HepG2 (cell line): ENCODE measurements around the gene RAI14. TPM values are rescaled to one million over a fixed set of nuclear protein-coding genes. Genes with fewer than 3 reads are reported as not detected.
A peak's percentile ranks its signal among the peaks of the same experiment; 100 is the strongest.

Experiments used
- ATAC-seq: fragments of 200-7000 bp; cut with Tn5 transposase; 3 replicates; pipeline ENCODE4 v1.9.1; 2020; ENCODE audit warnings: mild to moderate bottlenecking, moderate library complexity
- BruUV-seq: library from RNA; stranded (reverse); fragments of 400-500 nt; replicated peaks from 2 replicates; lab custom pipeline; 2021; lab: Mats Ljungman, UMichigan
- CTCF ChIA-PET: fragments of 300-600 bp; formaldehyde crosslinking; extraction: SDS; loops from one replicate; lab custom pipeline; 2021; ENCODE audit warnings: low total read pairs, inconsistent platforms, low intra/inter-chr PET ratio; lab: Yijun Ruan, JAX
- POLR2A ChIA-PET: fragments of 350-600 bp; sonication (Branson Sonifier 250); formaldehyde crosslinking; loops from one replicate; lab custom pipeline; 2020; ENCODE audit warnings: antibody characterized with exemption, inconsistent platforms; lab: Yijun Ruan, JAX
- DNase-seq: peaks from one replicate; pipeline ENCODE4 v3.0.0-alpha.2; 2015; ENCODE audit warnings: low spot score
- FAIRE-seq: peaks from 3 replicates; lab custom pipeline; 2011; peaks lifted over from hg19 to GRCh38; lab: Jason Lieb, UNC
- H2AFZ ChIP-seq: one replicate; pipeline ENCODE4 v1.6.1; 2011; ENCODE audit warnings: low read length, inconsistent platforms
- H3K27ac ChIP-seq: fragments of 300-600 bp; 3 replicates; pipeline ENCODE4 v1.8.0; 2011; ENCODE audit warnings: mixed run types, mild to moderate bottlenecking, mixed read lengths, low read length, inconsistent platforms; ENCODE audit not compliant: insufficient read depth; ENCODE audit errors: extremely low read length
- H3K27me3 ChIP-seq, 2 experiments: fragments of 200-600 bp in 1 of 2; 2 replicates in 1 of 2; 3 replicates in 1 of 2; pipeline versions ENCODE4 v1.6.0 to v1.8.0; 2011; ENCODE audit warnings: low read length in 2 of 2, mild to moderate bottlenecking in 2 of 2, moderate library complexity in 2 of 2, inconsistent platforms in 1 of 2; ENCODE audit not compliant: insufficient read depth in 2 of 2, control insufficient read depth in 1 of 2
- H3K36me3 ChIP-seq, 2 experiments: fragments of 200-600 bp in 1 of 2; replicated peaks in 1 of 2; 2 replicates in 1 of 2; 3 replicates in 1 of 2; pipeline versions ENCODE4 v1.5.1 to v1.8.0; 2011; ENCODE audit warnings: low read length in 2 of 2, inconsistent platforms in 1 of 2; ENCODE audit not compliant: insufficient read depth in 2 of 2, control insufficient read depth in 1 of 2
- H3K4me1 ChIP-seq: 2 replicates; pipeline ENCODE4 v1.5.1; 2012; ENCODE audit warnings: low read length, inconsistent platforms; ENCODE audit not compliant: insufficient read depth
- H3K4me2 ChIP-seq: 2 replicates; pipeline ENCODE4 v1.6.0; 2011; ENCODE audit warnings: low read depth, low read length, inconsistent platforms
- H3K4me3 ChIP-seq, 3 experiments: fragments of 200-600 bp in 1 of 3; sonication (generic), shearing (Covaris generic) in 1 of 3; replicated peaks in 1 of 3; 2 replicates each; pipeline ENCODE4 v1.5.1; 2011 to 2016; ENCODE audit warnings: low read length in 3 of 3, inconsistent platforms in 2 of 3, low read depth in 2 of 3, mild to moderate bottlenecking in 2 of 3, control low read depth in 1 of 3, mixed read lengths in 1 of 3; ENCODE audit not compliant: insufficient read depth in 1 of 3
- H3K79me2 ChIP-seq: one replicate; pipeline ENCODE4 v1.6.1; 2011; ENCODE audit warnings: low read length, inconsistent platforms; ENCODE audit not compliant: insufficient read depth
- H3K9ac ChIP-seq: 2 replicates; pipeline ENCODE4 v1.6.0; 2011; ENCODE audit warnings: mild to moderate bottlenecking, low read depth, low read length, inconsistent platforms; ENCODE audit not compliant: insufficient read depth
- H3K9me3 ChIP-seq: 2 replicates; pipeline ENCODE4 v1.5.1; 2012; ENCODE audit warnings: mild to moderate bottlenecking, low read length
- H4K20me1 ChIP-seq: 2 replicates; pipeline ENCODE4 v1.6.0; 2011; ENCODE audit warnings: inconsistent platforms, mild to moderate bottlenecking, low read length, moderate library complexity; ENCODE audit not compliant: insufficient read depth
- ATRX ChIP-seq: sonication (generic); formaldehyde crosslinking; IDR thresholded peaks from 2 replicates; pipeline ENCODE4 v1.4.0; 2020; ENCODE audit warnings: missing genetic modification reagents, borderline replicate concordance
- CSRNP2 ChIP-seq: sonication (generic); formaldehyde crosslinking; conservative IDR thresholded peaks from 2 replicates; pipeline ENCODE4 v1.8.0; 2022; ENCODE audit warnings: low read depth, missing genetic modification reagents
- MAFK ChIP-seq, 2 experiments: IDR thresholded peaks in 1 of 2; conservative IDR thresholded peaks in 1 of 2; 2 replicates each; pipeline ENCODE4 v1.6.1; 2011; ENCODE audit warnings: improper control_type of control experiment in 2 of 2, low read length in 2 of 2
- PAWR ChIP-seq: sonication (generic); formaldehyde crosslinking; IDR thresholded peaks from 2 replicates; pipeline ENCODE4 v1.4.0; 2020; ENCODE audit warnings: missing genetic modification reagents, mild to moderate bottlenecking, borderline replicate concordance
- ZBTB39 ChIP-seq: sonication (generic); formaldehyde crosslinking; IDR thresholded peaks from 2 replicates; pipeline ENCODE4 v1.5.0; 2020; ENCODE audit warnings: missing genetic modification reagents
- ZNF720 ChIP-seq: sonication (generic); formaldehyde crosslinking; IDR thresholded peaks from 2 replicates; pipeline ENCODE4 v1.4.0; 2020; ENCODE audit warnings: missing genetic modification reagents
- WGBS: methylation state at CpG from one replicate; pipeline ENCODE4 v1.1.6; 2017; ENCODE audit warnings: low lambda C conversion rate; 5-methylcytosine and 5-hydroxymethylcytosine counted together
- in situ Hi-C: cut with HindIII; loops from 2 replicates; pipeline ENCODE4 v1.10.0; 2017; ENCODE audit warnings: low pct_unique_long_range_greater_than_20kb; ENCODE audit not compliant: extremely low pct_ligation_motif_present
- intact Hi-C: fragments of 100-400 bp; cut with micrococcal nuclease; formaldehyde crosslinking; loops from one replicate; pipeline ENCODE4 v1.10.0; 2022; ENCODE audit not compliant: unreplicated experiment
- polyA plus RNA-seq, 8 experiments: library from polyadenylated mRNA; depleted of rRNA in 3 of 8; stranded (reverse) in 7 of 8; unstranded in 1 of 8; fragments of >200 nt; fragmentation: Illumina TruSeq in 4 of 8; extraction: Trizol in 4 of 8; gene quantifications; 2 replicates each; pipeline versions ENCODE4 v1.2.1 to v1.2.3, GENCODE V29; 2011 to 2016; ENCODE audit warnings: low read depth in 4 of 8, missing spikeins in 1 of 8, mixed read lengths in 1 of 8; ENCODE audit not compliant: insufficient read depth in 1 of 8
- total RNA-seq, 5 experiments: library from RNA; depleted of rRNA; stranded (reverse); fragments of >200 nt; fragmentation: Illumina TruSeq; extraction: Trizol; gene quantifications; 2 replicates each; pipeline ENCODE4 v1.2.3, GENCODE V29; 2016; ENCODE audit warnings: low read depth in 1 of 5

The RAI14 gene
- total and polyA plus RNA-seq, 2 of the 13 experiments (the other 11 are each of a cell fraction or from before 2014, with no cell fraction given): 12.6 to 18.2 TPM

- H3K27me3 ChIP-seq: no peaks in the 10 kb centered on the region; a peak in 1 of 5 replicates
- no peaks in the 10 kb centered on the region for H3K36me3 ChIP-seq
- DNase-seq (no peak), FAIRE-seq (no peak), ATAC-seq (no peak)
- intact Hi-C loops: no loop called here
- ChIA-PET POLR2A (no interaction called here), CTCF (no interaction called here)
- H3K4me3 ChIP-seq: no peak overlapping the region
- H4K20me1 ChIP-seq: no peaks in the 10 kb centered on the region
- H3K79me2 ChIP-seq: no peaks in the 10 kb centered on the region
- TF ChIP-seq ZNF720 (CRISPR knock-in tag): no peak
- no peak overlapping the region for H2AFZ ChIP-seq
- no TSS peak for BruUV-seq
- H3K4me1 ChIP-seq: no peaks in the 10 kb centered on the region
- in situ Hi-C loops: no loop called here
- no peak overlapping the region for H3K9ac ChIP-seq
- H3K4me2 ChIP-seq: no peak overlapping the region
- no peak overlapping the region for H3K27ac ChIP-seq
- no peaks in the 10 kb centered on the region for H3K9me3 ChIP-seq
Measured at GRCh38 chr5:34610546-34610945, 45.6 kb upstream of the RAI14 start.

- Histone ChIP-seq H3K9me3 (no peaks in the 10 kb centered on the region), H3K4me2 (no peak overlapping the region), H3K9ac (no peak overlapping the region), H3K27ac (no peak overlapping the region), H3K4me1 (no peaks in the 10 kb centered on the region), H3K79me2 (no peaks in the 10 kb centered on the region), H3K4me3 (no peak overlapping the region), H4K20me1 (no peaks in the 10 kb centered on the region), H3K27me3 (no peaks in the 10 kb centered on the region; a peak in 1 of 5 replicates), H3K36me3 (no peaks in the 10 kb centered on the region), H2AFZ (no peak overlapping the region)
- BruUV-seq: no TSS peak
- ChIA-PET POLR2A (no interaction called here), CTCF (no interaction called here)
- no peak for FAIRE-seq
- WGBS: 59% methylated on average over 9 of the region's 9 CpGs
- no peak for TF ChIP-seq CSRNP2
- TF ChIP-seq MAFK (conservative IDR thresholded peaks at IDR 0.05 in 1 of 2, IDR thresholded peaks at IDR 0.05 in 1 of 2; ENCODE audit: low read length in 2 of 2): peak; percentile 46 to 58; a peak in 3 of 4 replicates
- no peak for TF ChIP-seq PAWR
- no peak for TF ChIP-seq ATRX (CRISPR knock-in tag)
- no peak for TF ChIP-seq ZBTB39 (CRISPR knock-in tag)
- DNase-seq: no peak
- in situ Hi-C loops: no loop called here
- intact Hi-C loops: no loop called here
- ATAC-seq: no peak
Measured at GRCh38 chr5:34611464-34612415, 44.4 kb upstream of the RAI14 start.
